HUDEP-2 (cell line): ENCODE results near the gene LUZP1.

ENCODE experiments used
- DNase-seq, 76 experiments: peaks; one replicate each; lab custom pipeline; 2025; ENCODE audit not compliant: unreplicated experiment in 76 of 76; lab: John Stamatoyannopoulos, UW

The LUZP1 gene

GRCh38 chr1:23037081-23037740 is 131.4 kb downstream of the LUZP1 start:
- peak in 1 of 76 experiments; percentile 4 for DNase-seq

- DNase-seq, result no peak
Observed at GRCh38 chr1:23035823-23036452, 132.7 kb downstream of the LUZP1 start.
